B cell (primary cell): ENCODE results near the gene GNA15. TPM values are rescaled to one million over a fixed set of nuclear protein-coding genes. Genes with fewer than 3 reads are reported as not detected.
A peak's percentile ranks its signal among the peaks of the same experiment; 100 is the strongest.

Source experiments
- ATAC-seq: fragments of 200-7000 bp; cut with Tn5 transposase; one replicate; pipeline ENCODE4 v1.10.0; 2021; ENCODE audit warnings: low read depth, mild to moderate bottlenecking, moderate number of reproducible peaks, moderate library complexity
- CTCF ChIA-PET: fragments of 350-600 bp; sonication (Branson Sonifier 250); formaldehyde crosslinking; loops from one replicate; lab custom pipeline; 2021; ENCODE audit warnings: antibody characterized with exemption, inconsistent platforms; lab: Charles Lee
- POLR2A ChIA-PET: fragments of 350-600 bp; sonication (Branson Sonifier 250); formaldehyde crosslinking; loops from one replicate; lab custom pipeline; 2021; ENCODE audit warnings: antibody characterized with exemption; lab: Charles Lee
- DNase-seq: peaks from one replicate; pipeline ENCODE4 v3.0.0; 2013
- H2AFZ ChIP-seq: 2 replicates; pipeline ENCODE4 v1.6.1; 2012; ENCODE audit warnings: mild to moderate bottlenecking, low read depth, low read length; ENCODE audit not compliant: insufficient read depth, poor library complexity, severe bottlenecking
- H3K27ac ChIP-seq, 2 donors: 1 replicate in 1 of 2; 2 replicates in 1 of 2; pipeline ENCODE4 v1.5.1; 2012 to 2013; ENCODE audit warnings: low read length in 2 of 2, mild to moderate bottlenecking in 2 of 2, moderate library complexity in 1 of 2
- H3K27me3 ChIP-seq, 4 experiments: fragments of 200-600 bp in 1 of 4; sonication (generic) in 1 of 4; replicated peaks in 1 of 4; 1 replicate in 2 of 4; 2 replicates in 2 of 4; pipeline versions ENCODE4 v1.6.1 to v1.7.0; 2013 to 2016; ENCODE audit warnings: low read length in 3 of 4, mild to moderate bottlenecking in 2 of 4, mixed read lengths in 1 of 4, moderate library complexity in 1 of 4; ENCODE audit not compliant: insufficient read depth in 4 of 4, control insufficient read depth in 3 of 4; ENCODE audit errors: control extremely low read depth in 1 of 4
- H3K36me3 ChIP-seq, 2 experiments: replicated peaks in 1 of 2; 1 replicate in 1 of 2; 2 replicates in 1 of 2; pipeline versions ENCODE4 v1.6.1 to v1.7.1; 2013; ENCODE audit warnings: low read length in 1 of 2; ENCODE audit not compliant: insufficient read depth in 2 of 2, control insufficient read depth in 1 of 2; ENCODE audit errors: control extremely low read depth in 1 of 2, extremely low read depth in 1 of 2
- H3K4me1 ChIP-seq, 2 donors: fragments of 200-600 bp in 1 of 2; sonication (generic) in 1 of 2; 1 replicate in 1 of 2; 2 replicates in 1 of 2; pipeline versions ENCODE4 v1.5.1 to v1.6.1; 2013 to 2017; ENCODE audit warnings: low read length in 2 of 2; ENCODE audit not compliant: control insufficient read depth in 2 of 2, insufficient read depth in 2 of 2
- H3K4me2 ChIP-seq: replicated peaks from 2 replicates; pipeline ENCODE3; 2012; ENCODE audit warnings: mild to moderate bottlenecking, low read depth, low read length; ENCODE audit not compliant: poor library complexity, severe bottlenecking
- H3K4me3 ChIP-seq, 5 experiments: fragments of 200-600 bp in 1 of 5; sonication (generic) in 1 of 5; 1 replicate in 3 of 5; 2 replicates in 2 of 5; pipeline versions ENCODE4 v1.5.1 to v1.7.0; 2011 to 2016; ENCODE audit warnings: low read length in 4 of 5, mild to moderate bottlenecking in 4 of 5, low read depth in 2 of 5, control low read depth in 1 of 5, moderate library complexity in 1 of 5; ENCODE audit not compliant: insufficient read depth in 1 of 5; ENCODE audit errors: control extremely low read depth in 1 of 5, extremely low read depth in 1 of 5
- H3K79me2 ChIP-seq: fragments of 200-600 bp; sonication (generic); one replicate; pipeline ENCODE4 v1.6.0; 2016; ENCODE audit warnings: low read length; ENCODE audit not compliant: control insufficient read depth, insufficient read depth
- H3K9ac ChIP-seq: fragments of 200-600 bp; sonication (generic); 2 replicates; pipeline ENCODE4 v1.6.1; 2017; ENCODE audit warnings: mild to moderate bottlenecking, low read length, moderate library complexity
- H3K9me3 ChIP-seq, 3 donors: one replicate each; pipeline versions ENCODE4 v1.6.1 to v1.7.1; 2013; ENCODE audit warnings: low read length in 2 of 3; ENCODE audit not compliant: control insufficient read depth in 2 of 3, insufficient read depth in 1 of 3; ENCODE audit errors: control extremely low read depth in 1 of 3
- H4K20me1 ChIP-seq: 2 replicates; pipeline ENCODE4 v1.6.0; 2012; ENCODE audit warnings: mild to moderate bottlenecking, low read length; ENCODE audit not compliant: insufficient read depth, control insufficient read depth, poor library complexity, severe bottlenecking
- H3K27ac Mint-ChIP-seq: one replicate; pipeline ENCODE4 v1.8.0; 2021; ENCODE audit warnings: mixed read lengths
- H3K27me3 Mint-ChIP-seq: one replicate; pipeline ENCODE4 v1.8.0; 2021; ENCODE audit warnings: mixed read lengths
- H3K4me1 Mint-ChIP-seq: one replicate; pipeline ENCODE4 v1.8.0; 2021; ENCODE audit warnings: mixed read lengths
- H3K4me3 Mint-ChIP-seq: one replicate; pipeline ENCODE4 v1.8.0; 2021; ENCODE audit warnings: mixed read lengths
- H3K9me3 Mint-ChIP-seq: one replicate; pipeline ENCODE4 v1.8.0; 2022; ENCODE audit warnings: mixed read lengths; ENCODE audit not compliant: insufficient read depth
- EZH2 ChIP-seq: IDR thresholded peaks from 2 replicates; pipeline ENCODE4 v1.6.1; 2012; ENCODE audit warnings: borderline replicate concordance, low read depth, mild to moderate bottlenecking, moderate library complexity, low read length; ENCODE audit not compliant: insufficient read depth, poor library complexity, severe bottlenecking
- WGBS: methylation state at CpG from one replicate; pipeline ENCODE4 v1.1.5; 2013; ENCODE audit warnings: missing lambda C conversion rate; ENCODE audit not compliant: insufficient coverage; 5-methylcytosine and 5-hydroxymethylcytosine counted together
- intact Hi-C: fragments of 100-400 bp; cut with micrococcal nuclease; formaldehyde crosslinking; loops from one replicate; pipeline ENCODE4 v1.10.0; 2022
- polyA plus RNA-seq: library from polyadenylated mRNA; depleted of rRNA; stranded (reverse); fragments of >200 nt; gene quantifications from 2 replicates; pipeline ENCODE4 v1.2.3, GENCODE V29; 2012
- total RNA-seq, 2 donors: library from RNA; stranded (reverse); fragments of 120-200 nt in 1 of 2; gene quantifications; 1 replicate in 1 of 2; 2 replicates in 1 of 2; pipeline versions ENCODE4 v1.2.3 to v1.2.4, GENCODE V29; 2013 to 2022
- TF ChIP-seq, protein P1 (sequence below): fragments of 200-600 bp; IDR thresholded peaks from one replicate; pipeline ENCODE4 v1.8.0; 2022; ENCODE audit warnings: antibody characterized with exemption, mild to moderate bottlenecking

Gene GNA15
- total and polyA plus RNA-seq, 2 donors (not counting 1 experiment from before 2014, with no cell fraction given), result 0.37 to 0.52 TPM

DNA sequence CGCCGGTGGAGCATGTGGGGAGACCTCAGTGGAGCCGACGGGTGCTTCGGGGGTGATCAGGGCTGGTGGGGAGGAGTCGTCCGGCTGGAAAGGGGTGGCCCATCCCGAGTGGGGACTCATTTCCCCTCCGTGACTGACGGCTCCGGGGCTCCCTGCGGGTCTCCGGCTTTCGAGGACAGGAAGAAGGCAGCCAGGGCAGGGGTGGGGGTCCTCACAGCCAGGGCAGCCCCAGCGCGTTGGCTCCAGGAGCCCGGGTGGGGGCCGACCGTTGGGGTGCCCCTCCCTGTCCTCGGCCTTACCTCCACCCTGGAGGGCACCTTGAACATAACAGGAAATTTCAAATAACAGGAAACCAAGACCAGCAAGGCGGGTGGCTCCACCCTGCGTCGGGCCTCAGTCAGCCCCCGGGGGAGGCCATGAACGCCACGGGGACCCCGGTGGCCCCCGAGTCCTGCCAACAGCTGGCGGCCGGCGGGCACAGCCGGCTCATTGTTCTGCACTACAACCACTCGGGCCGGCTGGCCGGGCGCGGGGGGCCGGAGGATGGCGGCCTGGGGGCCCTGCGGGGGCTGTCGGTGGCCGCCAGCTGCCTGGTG, 42.6 kb downstream of the GNA15 start, which contains the start of gene S1PR4:
Gene S1PR4, plus strand, starts transcription at position 393 of the 596 bp plus-strand sequence. Its CDS starts 24 bp downstream, at position 417.
- peak within 1 kb of the TSS; percentile 77 for H3K9ac ChIP-seq
- H3K4me1 ChIP-seq, result peaks cover 34 to 55% of the 10 kb centered on the region in 2 donors
- peaks cover 49% of the 10 kb centered on the region for H4K20me1 ChIP-seq
- WGBS, result under 1% methylated on average over 42 of the region's 42 CpGs
- H3K9me3 Mint-ChIP-seq, result no peaks in the 10 kb centered on the region
- TF ChIP-seq, protein P1, sequence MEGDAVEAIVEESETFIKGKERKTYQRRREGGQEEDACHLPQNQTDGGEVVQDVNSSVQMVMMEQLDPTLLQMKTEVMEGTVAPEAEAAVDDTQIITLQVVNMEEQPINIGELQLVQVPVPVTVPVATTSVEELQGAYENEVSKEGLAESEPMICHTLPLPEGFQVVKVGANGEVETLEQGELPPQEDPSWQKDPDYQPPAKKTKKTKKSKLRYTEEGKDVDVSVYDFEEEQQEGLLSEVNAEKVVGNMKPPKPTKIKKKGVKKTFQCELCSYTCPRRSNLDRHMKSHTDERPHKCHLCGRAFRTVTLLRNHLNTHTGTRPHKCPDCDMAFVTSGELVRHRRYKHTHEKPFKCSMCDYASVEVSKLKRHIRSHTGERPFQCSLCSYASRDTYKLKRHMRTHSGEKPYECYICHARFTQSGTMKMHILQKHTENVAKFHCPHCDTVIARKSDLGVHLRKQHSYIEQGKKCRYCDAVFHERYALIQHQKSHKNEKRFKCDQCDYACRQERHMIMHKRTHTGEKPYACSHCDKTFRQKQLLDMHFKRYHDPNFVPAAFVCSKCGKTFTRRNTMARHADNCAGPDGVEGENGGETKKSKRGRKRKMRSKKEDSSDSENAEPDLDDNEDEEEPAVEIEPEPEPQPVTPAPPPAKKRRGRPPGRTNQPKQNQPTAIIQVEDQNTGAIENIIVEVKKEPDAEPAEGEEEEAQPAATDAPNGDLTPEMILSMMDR, result peak; percentile 49
- TF ChIP-seq EZH2, result no peak
- peak within 1 kb of the TSS; percentile 84 to 99 (median 91) for H3K4me3 ChIP-seq
- H3K27me3 ChIP-seq, result no peaks in the 10 kb centered on the region
- DNase-seq (peak; percentile 88), ATAC-seq (peak; percentile 74)
- H3K27ac ChIP-seq, result peak within 1 kb of the TSS; percentile 80 to 94
- peaks cover 0 to 27% of the 10 kb centered on the region in 2 experiments for H3K36me3 ChIP-seq
- peak within 1 kb of the TSS; percentile 98 for H3K4me2 ChIP-seq
- ChIA-PET CTCF (interaction anchor here (1.0 kb wide), 1 partner anchor 8 kb away, joined by 3 read pairs; no protein-coding TSS in a partner anchor), POLR2A (no interaction called here)
- H3K4me1 Mint-ChIP-seq, result peaks cover 37% of the 10 kb centered on the region
- intact Hi-C loops, result loop anchor here (10.0 kb wide), 1 partner anchor 886 kb away; the partner anchor contains the start of gene ZBTB7A
- no peaks in the 10 kb centered on the region for H3K27me3 Mint-ChIP-seq
- peak within 1 kb of the TSS; percentile 50 for H2AFZ ChIP-seq
- H3K27ac Mint-ChIP-seq, result peak within 1 kb of the TSS; percentile 96
- H3K9me3 ChIP-seq, result peaks cover 0 to 27% (median 11%) of the 10 kb centered on the region in 3 donors
- H3K79me2 ChIP-seq, result peaks cover 55% of the 10 kb centered on the region
- peak within 1 kb of the TSS; percentile 98 for H3K4me3 Mint-ChIP-seq
